GM18526 (cell line): ENCODE data around the gene BMI1.

Experiments used
- POLR2A ChIP-seq: IDR thresholded peaks from 3 replicates; pipeline ENCODE4 v1.6.1; 2011; ENCODE audit not compliant: insufficient read length; ENCODE audit errors: extremely low read depth

Gene BMI1

DNA sequence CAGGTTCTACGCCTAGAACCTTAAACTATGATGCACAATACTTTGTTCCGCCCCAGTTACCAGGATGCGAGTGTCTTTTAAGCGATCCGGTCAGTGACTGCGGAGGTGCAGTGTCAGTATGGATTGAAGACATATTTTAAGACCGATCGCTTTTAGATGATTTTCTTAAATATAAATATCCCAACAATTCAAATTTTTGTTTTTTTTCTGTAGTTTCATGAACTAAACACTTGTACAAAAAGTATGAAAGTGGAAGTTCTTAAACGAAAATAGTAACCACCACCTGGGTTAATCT is 3.9 kb upstream of the BMI1 start:
- TF ChIP-seq POLR2A = no peak

DNA sequence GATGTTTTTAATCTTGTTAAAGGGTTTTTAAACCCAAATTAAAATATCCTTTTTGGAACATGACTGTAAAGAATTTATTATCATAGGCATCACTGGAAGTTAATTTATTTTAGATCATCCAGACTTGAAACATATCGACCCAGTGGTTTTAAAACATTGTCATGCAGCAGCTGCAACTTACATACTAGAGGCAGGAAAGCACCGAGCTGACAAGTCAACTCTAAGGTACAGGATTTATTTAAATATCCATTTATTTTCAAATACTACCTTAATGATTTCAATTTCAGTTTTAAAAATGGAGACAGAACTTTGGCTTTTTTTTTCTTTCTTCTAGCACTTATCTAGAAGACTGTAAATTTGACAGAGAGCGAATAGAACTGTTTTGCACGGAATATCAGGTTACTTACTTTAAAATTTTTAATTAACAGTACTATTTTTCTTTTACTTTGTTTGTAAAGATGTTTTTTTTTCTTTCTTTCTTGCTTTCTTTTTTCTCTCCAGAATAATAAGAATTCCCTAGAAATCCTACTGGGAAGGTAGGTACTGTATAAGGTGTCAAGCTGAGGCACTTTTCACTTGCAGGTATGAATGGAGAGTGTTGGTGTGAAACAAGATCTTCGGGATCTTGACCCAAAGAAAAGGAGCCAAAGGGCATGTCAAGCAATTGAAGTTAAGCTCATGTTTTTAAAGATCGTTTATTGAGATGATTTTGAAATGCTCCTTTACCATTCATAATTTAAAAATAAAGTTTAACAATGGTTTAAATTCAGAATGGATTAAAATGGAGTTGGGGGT is 2.9 kb upstream of the BMI1 start:
- TF ChIP-seq POLR2A = no peak

DNA sequence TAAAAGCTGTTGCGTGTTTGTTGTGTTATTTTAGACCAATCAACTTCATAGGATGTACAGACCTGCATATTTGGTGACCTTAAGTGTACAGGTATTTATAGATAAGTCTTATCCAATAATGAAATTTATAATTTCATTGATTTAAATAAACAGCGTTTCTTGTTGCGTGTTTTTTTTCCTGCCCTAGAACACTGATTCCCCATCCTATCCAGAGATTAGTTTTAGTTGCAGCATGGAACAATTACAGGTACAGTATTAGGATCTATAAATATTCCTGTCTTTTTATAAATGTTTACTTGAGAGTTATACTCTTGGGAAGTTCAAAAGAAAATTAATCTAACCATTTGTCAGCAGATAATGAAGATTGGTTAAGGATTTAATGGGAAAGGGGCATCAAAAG is 2.1 kb upstream of the BMI1 start:
- no peak for TF ChIP-seq POLR2A

DNA sequence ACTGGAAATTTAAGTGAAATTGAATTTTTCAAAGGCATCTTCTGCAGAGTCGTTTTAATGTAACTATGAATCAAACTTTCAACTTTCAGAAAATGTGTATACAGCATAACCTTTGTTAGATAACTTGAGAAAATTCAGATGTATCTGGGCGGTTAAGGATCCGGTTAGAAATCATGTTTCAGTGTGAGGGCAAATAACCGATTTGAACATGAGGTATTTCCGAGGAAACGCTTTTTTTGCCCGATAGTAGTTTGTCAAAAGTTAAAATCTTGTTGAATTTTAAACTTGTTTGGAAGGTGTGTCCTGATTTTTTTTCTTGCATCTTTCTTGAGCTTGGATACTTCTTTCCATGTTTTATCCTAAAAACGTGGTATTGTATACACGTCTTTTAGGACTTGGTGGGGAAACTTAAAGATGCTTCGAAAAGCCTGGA is 1.3 kb upstream of the BMI1 start:
- no peak for TF ChIP-seq POLR2A

- no peak for TF ChIP-seq POLR2A
Measured at GRCh38 chr10:22319980-22320558, 830 bp upstream of the BMI1 start.

GRCh38 chr10:22321156-22321923 is 441 bp downstream of the BMI1 start:
- peak; percentile 22 for TF ChIP-seq POLR2A

DNA sequence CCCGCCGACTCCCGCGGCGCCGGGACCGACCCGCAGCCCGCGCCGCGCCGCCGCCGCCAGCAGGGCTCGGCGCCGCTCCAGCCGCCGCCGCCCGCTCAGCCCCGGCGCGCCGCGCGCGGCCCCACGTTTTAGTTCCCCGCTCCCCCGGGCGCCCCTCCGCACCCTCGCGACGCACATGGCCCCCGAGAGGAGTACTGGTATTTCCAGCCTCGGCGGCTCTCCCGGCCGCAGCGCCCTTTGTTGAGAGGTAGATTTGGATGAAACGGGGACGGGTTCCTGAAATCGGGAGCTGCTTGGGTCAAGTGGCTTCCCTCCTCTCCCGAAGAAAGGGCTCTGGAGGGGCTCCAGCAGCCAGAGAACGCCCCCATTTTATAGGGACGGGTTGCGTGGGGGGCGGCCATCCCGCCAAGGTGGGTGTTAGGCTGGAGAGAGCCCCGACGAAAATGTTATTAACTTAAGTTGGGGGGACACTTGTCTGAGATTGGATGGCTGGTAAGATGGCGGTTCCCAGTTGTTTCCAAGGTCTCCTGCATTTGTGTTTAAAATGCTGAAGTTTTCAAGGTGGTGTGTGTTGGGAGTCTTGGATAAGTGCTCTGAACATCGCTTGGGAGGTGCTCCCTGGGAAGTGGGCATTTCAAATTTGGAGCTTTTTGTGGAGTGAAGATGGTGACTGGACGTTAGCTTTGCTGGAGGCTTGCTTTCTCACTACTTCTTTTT is 1.2 kb downstream of the BMI1 start:
- TF ChIP-seq POLR2A = no peak

DNA sequence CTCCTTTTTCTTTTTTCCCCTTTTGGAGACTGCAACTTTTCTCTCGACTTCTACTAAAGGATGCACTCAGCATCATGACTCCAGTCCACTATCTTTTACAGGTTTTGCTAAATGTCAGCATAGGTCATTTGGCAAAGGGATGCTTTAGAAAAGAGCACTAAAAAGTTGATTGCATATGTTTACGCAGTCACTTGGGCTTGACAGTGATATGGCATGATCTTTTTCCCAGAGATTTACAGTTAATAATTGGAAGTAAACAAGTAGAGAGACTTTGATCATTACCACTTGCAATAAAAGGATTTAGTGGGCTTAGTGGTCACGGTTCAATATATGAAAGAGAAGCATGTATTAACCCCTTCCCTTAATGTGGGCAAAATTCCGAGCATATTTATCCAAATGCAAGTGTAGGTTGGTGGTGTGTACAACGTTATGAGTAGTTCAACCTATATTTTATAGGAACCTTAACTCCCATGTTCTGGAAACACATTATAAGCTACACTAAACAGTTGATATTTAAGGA is 1.8 kb downstream of the BMI1 start:
- no peak for TF ChIP-seq POLR2A

- TF ChIP-seq POLR2A = no peak
Measured at GRCh38 chr10:22323538-22324305, 2.8 kb downstream of the BMI1 start.

DNA sequence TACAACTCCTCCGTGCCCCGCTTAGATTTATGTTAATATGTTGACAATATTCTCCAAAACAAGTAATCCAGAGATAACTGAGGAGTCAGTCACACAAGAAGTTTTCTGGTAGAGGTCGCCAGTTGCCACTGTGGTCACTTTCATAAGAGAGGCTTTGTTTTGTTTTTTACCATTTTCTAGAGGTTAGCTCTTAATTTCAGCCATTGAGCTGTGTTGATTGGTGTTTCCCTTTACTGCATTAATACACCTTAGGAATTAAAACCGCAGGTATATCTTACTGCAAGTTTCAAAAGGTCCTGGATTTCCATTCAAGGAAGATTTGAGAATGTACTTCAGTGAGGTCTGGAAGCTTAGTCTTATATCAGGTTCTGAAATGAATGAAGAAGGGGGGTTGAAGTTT is 3.5 kb downstream of the BMI1 start:
- TF ChIP-seq POLR2A = no peak

GRCh38 chr10:22324893-22325271 is 4.0 kb downstream of the BMI1 start:
- no peak for TF ChIP-seq POLR2A

DNA sequence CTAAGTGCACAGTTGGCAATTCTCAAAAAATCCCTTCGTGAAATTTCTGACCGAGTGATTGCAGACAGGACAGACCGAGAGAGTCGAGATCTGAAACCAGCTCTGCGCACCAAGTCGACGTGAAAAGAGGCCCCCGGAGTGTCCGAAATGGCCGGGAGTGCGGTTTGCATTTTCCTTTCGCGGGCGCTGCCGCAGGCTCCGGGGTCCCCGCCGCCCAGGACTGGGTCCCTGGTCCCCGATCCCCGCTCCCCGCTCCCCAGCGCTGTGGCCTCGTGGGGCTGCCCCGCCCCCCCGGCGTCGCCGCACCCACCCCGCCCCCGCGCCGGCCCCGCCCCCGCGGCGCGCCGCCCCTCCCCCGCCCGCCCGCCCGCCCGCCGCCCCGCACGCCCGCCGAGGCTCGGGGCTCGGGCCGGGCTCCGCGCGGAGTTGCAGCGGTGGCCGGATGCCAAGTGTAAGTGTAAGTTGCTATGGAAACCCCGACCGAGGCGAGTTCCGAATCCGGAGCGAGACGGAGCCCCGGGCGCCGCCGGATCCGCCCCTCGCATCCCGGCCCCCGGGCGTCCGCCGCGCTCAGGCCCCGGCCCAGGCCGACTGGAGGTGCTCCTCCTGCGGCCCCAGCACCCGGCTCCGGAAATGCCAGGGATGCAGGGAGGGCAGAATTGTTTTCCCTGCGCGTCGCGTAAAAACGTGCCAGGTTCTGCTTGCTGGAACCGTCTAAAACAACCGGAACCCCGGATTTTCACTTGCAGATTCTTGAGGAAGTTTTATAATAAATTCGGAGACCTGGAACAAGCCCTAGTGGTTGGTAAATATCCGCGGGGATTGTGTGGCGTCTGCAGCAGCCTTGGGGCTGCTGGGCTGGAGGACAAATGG is 4.6 kb downstream of the BMI1 start:
- no peak for TF ChIP-seq POLR2A

- TF ChIP-seq POLR2A = no peak
Measured at GRCh38 chr10:22326145-22326702, 5.3 kb downstream of the BMI1 start.
